AG04450 (cell line): Measurements from ENCODE around the gene G3BP2. TPM values are rescaled to one million over a fixed set of nuclear protein-coding genes. Genes with fewer than 3 reads are reported as not detected.

Experiments
- CTCF ChIA-PET: fragments of 300-600, 350-600 bp; formaldehyde crosslinking; extraction: SDS; loops from one replicate; lab custom pipeline; 2022; ENCODE audit warnings: antibody characterized with exemption, inconsistent platforms; lab: Charles Lee
- POLR2A ChIA-PET: fragments of 350-600 bp; formaldehyde crosslinking; extraction: SDS; loops from one replicate; lab custom pipeline; 2021; ENCODE audit warnings: antibody characterized with exemption, inconsistent platforms; lab: Yijun Ruan, JAX
- DNase-seq: peaks from one replicate; pipeline ENCODE4 v3.0.0-alpha.2; 2011; ENCODE audit warnings: low read depth, low spot score
- H3K27ac ChIP-seq: one replicate; pipeline ENCODE4 v1.5.1; 2012; ENCODE audit warnings: low read depth, low read length, control low read depth
- H3K27me3 ChIP-seq: one replicate; pipeline ENCODE4 v1.6.0; 2012; ENCODE audit warnings: low read length; ENCODE audit not compliant: control insufficient read depth, insufficient read depth
- H3K4me3 ChIP-seq: 2 replicates; pipeline ENCODE4 v1.5.1; 2011; ENCODE audit warnings: mild to moderate bottlenecking, low read depth, low read length, control low read depth
- H3K9me3 ChIP-seq: 2 replicates; pipeline ENCODE4 v1.5.1; 2012; ENCODE audit warnings: low read length; ENCODE audit not compliant: control insufficient read depth, insufficient read depth
- CTCF ChIP-seq: IDR thresholded peaks from 2 replicates; pipeline ENCODE4 v1.5.1; 2011; ENCODE audit warnings: low read depth, low read length, control low read depth, inconsistent platforms
- polyA plus RNA-seq: library from polyadenylated mRNA; depleted of rRNA; stranded (reverse); fragments of >200 nt; gene quantifications from 2 replicates; pipeline ENCODE4 v1.2.3, GENCODE V29; 2011

Gene G3BP2
- polyA plus RNA-seq, 1 experiment: 179 TPM

GRCh38 chr4:75634951-75635350, 38.3 kb downstream of the G3BP2 start:
- DNase-seq: no peak
- Histone ChIP-seq H3K4me3 (no peak overlapping the region), H3K27me3 (peaks cover 2% of the 10 kb centered on the region), H3K9me3 (no peaks in the 10 kb centered on the region; the same call in 1 of the 2 replicates), H3K27ac (no peak overlapping the region)
- TF ChIP-seq CTCF: no peak
- POLR2A ChIA-PET: interaction anchor here (0.8 kb wide), 1 partner anchor 25 kb away, joined by 3 read pairs; no protein-coding TSS in a partner anchor
- CTCF ChIA-PET: no interaction called here

- Histone ChIP-seq H3K27me3 (peaks cover 3% of the 10 kb centered on the region), H3K4me3 (no peak overlapping the region), H3K9me3 (no peaks in the 10 kb centered on the region; the same call in 1 of the 2 replicates), H3K27ac (no peak overlapping the region)
- CTCF ChIA-PET: no interaction called here
- POLR2A ChIA-PET: interaction anchor here (0.8 kb wide), 1 partner anchor 26 kb away, joined by 3 read pairs; no protein-coding TSS in a partner anchor
- DNase-seq: no peak
- no peak for TF ChIP-seq CTCF
These were observed 38.9 kb downstream of the G3BP2 start for GRCh38 chr4:75634281-75634680.

- CTCF ChIA-PET: no interaction called here
- Histone ChIP-seq H3K4me3 (no peak overlapping the region), H3K27ac (no peak overlapping the region)
These were observed 39.4 kb downstream of the G3BP2 start for GRCh38 chr4:75633846-75634245.

GRCh38 chr4:75630937-75631329, 42.3 kb downstream of the G3BP2 start:
- POLR2A ChIA-PET: no interaction called here
- Histone ChIP-seq H3K27ac (no peak overlapping the region), H3K27me3 (peaks cover 3% of the 10 kb centered on the region), H3K4me3 (peak overlapping the region; percentile 79), H3K9me3 (no peaks in the 10 kb centered on the region; the same call in 1 of the 2 replicates)
- no peak for TF ChIP-seq CTCF
- DNase-seq: no peak
- CTCF ChIA-PET: no interaction called here

More at GRCh38 chr4:75633846-75634245, 39.4 kb downstream of the G3BP2 start:
- no peak for DNase-seq
- POLR2A ChIA-PET: no interaction called here
- no peak for TF ChIP-seq CTCF
- Histone ChIP-seq H3K9me3 (no peaks in the 10 kb centered on the region; the same call in 1 of the 2 replicates), H3K27me3 (peaks cover 3% of the 10 kb centered on the region)

- ChIA-PET POLR2A (interaction anchor here (0.6 kb wide), 1 partner anchor 26 kb away, joined by 3 read pairs; no protein-coding TSS in a partner anchor), CTCF (interaction anchor here (0.6 kb wide), 1 partner anchor 218 kb away, joined by 3 read pairs; no protein-coding TSS in a partner anchor)
- no peak for DNase-seq
These were observed 42.9 kb downstream of the G3BP2 start, which contains the start of gene CDKL2 for GRCh38 chr4:75630174-75630936. CDKL2 (minus strand) TSS chr4:75630528; CDS start chr4:75625988, 4,540 bp downstream.

More at GRCh38 chr4:75630174-75630936, 42.9 kb downstream of the G3BP2 start, which contains the start of gene CDKL2:
- Histone ChIP-seq H3K4me3 (peak within 1 kb of the TSS; percentile 79), H3K9me3 (no peaks in the 10 kb centered on the region; the same call in 1 of the 2 replicates), H3K27me3 (peaks cover 3% of the 10 kb centered on the region), H3K27ac (no peak within 1 kb of the TSS)
- no peak for TF ChIP-seq CTCF
